Epithelial cell of proximal tubule (primary cell): ENCODE measurements around the gene NONO. TPM values are rescaled to one million over a fixed set of nuclear protein-coding genes. Genes with fewer than 3 reads are reported as not detected.

Experiments
- DNase-seq: peaks from one replicate; pipeline ENCODE4 v3.0.0-alpha.2; 2011; ENCODE audit warnings: low read depth
- H3K4me3 ChIP-seq: 2 replicates; pipeline ENCODE4 v1.5.1; 2011; ENCODE audit warnings: low read depth, mild to moderate bottlenecking, low read length
- total RNA-seq: library from RNA; depleted of rRNA; stranded (reverse); fragments of >200 nt; gene quantifications from 2 replicates; pipeline ENCODE4 v1.2.3, GENCODE V29; 2015
- TF ChIP-seq, protein P1 (sequence below): conservative IDR thresholded peaks from 2 replicates; pipeline ENCODE4 v1.5.1; 2012; ENCODE audit warnings: low read depth, mild to moderate bottlenecking, low read length

The NONO gene
- total RNA-seq, 1 donor from 2014 or later, result 435 TPM

DNA sequence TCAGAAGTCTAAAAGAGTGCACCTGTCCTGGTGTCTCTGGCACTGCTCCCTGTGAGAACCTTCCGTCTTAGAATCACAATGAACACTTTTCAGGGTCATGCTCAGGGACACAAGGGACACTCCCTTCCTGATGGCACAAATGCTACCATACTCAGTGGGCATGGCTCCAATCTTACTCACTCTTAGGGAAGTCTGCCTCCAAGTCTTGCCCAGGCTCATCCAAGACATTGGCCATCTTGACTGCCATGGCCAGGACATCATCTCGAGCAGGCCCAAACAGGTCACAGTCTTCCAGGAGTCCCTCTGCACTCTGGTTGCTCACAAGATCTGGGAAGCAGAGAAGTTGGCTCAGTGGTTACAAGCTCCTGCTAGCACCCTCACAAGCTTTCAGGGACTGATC lies 38.3 kb upstream of the NONO start:
- TF ChIP-seq, protein P1, sequence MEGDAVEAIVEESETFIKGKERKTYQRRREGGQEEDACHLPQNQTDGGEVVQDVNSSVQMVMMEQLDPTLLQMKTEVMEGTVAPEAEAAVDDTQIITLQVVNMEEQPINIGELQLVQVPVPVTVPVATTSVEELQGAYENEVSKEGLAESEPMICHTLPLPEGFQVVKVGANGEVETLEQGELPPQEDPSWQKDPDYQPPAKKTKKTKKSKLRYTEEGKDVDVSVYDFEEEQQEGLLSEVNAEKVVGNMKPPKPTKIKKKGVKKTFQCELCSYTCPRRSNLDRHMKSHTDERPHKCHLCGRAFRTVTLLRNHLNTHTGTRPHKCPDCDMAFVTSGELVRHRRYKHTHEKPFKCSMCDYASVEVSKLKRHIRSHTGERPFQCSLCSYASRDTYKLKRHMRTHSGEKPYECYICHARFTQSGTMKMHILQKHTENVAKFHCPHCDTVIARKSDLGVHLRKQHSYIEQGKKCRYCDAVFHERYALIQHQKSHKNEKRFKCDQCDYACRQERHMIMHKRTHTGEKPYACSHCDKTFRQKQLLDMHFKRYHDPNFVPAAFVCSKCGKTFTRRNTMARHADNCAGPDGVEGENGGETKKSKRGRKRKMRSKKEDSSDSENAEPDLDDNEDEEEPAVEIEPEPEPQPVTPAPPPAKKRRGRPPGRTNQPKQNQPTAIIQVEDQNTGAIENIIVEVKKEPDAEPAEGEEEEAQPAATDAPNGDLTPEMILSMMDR, result no peak
- DNase-seq, result no peak
- no peak overlapping the region for H3K4me3 ChIP-seq

DNA sequence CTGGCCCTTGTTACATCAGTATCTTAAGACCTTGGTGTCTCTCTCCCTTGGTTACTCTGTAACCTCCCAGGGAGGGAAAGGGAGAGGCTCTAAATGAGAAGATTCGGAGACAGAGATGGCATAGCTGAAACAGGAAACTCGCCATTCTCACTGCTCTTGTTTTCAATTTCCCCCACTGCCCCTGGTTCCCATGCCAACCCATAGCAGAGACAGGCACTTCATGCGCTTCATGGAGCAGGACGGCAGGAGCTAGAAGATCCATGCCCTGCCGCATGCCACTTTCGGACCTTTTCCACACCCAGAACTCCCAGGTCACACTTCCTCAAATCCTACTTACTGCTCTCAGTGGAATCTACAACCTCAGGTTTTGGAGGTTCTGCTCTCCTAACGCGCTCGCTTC lies 32.6 kb upstream of the NONO start:
- H3K4me3 ChIP-seq, result no peak overlapping the region
- TF ChIP-seq, protein P1, result no peak
- DNase-seq, result no peak

DNA sequence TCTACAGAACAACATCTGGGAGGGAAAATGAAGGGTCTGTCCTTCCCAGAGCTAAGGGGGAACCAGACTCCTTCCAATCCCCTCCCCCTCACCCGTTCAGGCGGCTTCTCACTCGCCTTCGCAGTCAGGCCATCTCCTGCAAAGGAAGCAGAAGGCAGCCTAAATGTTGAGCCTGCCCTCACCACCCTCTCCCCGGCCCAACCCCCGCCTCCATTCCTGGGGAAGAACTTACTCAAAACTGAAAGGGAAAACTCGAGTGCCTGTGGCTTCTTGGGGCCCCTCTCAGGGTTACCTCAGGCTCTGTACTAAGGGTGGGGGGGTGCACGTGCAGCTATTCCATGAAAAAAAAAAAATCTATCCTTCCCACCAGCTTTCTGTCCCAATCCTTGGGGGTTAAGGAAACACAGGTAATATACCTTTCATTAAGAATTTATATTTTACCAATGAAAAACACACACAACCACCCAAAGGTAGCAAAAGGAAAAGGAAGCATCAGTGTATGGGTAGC lies 31.9 kb upstream of the NONO start:
- TF ChIP-seq, protein P1, result no peak
- no peak overlapping the region for H3K4me3 ChIP-seq
- no peak for DNase-seq

DNA sequence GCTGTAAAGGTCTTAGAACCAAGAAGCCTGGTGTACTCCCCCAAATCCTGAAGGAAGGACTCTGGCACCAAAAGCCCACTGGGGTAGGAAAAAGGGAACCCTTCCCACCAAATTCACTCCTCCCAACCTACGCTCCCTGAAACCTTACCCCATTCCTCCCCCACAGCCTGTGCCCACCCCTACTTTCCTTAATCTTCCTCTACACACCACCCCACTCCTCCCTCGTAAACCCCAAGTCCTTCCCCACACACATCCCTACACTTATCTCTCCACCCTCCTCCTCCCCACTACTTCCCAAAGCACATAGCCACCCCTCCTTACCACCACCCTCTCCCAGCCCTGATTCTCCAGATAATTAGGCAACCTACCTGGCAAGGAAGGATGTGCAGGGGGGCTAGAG lies 31.2 kb upstream of the NONO start:
- TF ChIP-seq, protein P1, result no peak
- DNase-seq, result no peak
- peak overlapping the region; percentile 87 for H3K4me3 ChIP-seq

DNA sequence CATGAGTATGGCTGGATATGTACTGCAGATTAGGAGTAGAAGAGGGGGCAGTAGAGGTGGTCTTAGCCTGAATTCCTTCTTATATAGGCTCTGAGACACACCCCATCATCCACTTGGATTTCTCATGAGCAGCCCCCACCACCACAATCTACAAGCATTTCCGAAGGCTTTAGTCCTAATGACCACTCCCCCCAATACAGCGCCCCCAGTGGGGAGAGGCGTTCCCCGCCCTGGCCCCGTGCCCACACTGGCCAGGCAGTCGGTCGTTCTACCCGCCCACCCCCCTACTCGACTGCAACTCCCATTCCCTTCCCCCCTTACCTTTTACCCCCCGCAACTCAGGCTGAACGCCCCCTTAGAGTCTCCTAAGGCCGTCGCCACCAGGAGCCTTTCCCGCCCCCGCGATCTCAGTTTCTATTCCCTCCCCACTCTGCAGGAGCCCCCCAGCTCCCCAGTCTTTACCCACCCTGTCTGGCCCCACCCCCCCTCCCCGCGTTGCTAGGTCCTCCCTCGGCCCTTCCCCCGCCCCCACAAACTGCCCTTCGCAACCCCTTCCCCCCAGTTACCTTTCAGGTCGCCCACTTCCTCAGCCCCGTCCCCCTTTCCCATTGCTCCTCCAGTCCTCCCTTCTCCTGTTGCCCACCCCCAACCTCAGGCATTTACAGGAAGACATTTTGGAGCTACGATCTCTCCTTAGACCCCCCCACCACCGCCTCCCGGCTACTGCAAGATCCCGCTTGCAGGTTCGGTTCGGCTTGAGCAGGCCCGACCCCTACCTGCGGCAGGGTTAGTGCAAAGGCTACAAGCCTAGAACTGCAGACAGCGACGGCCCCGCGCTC lies 30.0 kb upstream of the NONO start:
- TF ChIP-seq, protein P1, result peak; percentile 56
- H3K4me3 ChIP-seq, result peak overlapping the region; percentile 87
- DNase-seq, result no peak

DNA sequence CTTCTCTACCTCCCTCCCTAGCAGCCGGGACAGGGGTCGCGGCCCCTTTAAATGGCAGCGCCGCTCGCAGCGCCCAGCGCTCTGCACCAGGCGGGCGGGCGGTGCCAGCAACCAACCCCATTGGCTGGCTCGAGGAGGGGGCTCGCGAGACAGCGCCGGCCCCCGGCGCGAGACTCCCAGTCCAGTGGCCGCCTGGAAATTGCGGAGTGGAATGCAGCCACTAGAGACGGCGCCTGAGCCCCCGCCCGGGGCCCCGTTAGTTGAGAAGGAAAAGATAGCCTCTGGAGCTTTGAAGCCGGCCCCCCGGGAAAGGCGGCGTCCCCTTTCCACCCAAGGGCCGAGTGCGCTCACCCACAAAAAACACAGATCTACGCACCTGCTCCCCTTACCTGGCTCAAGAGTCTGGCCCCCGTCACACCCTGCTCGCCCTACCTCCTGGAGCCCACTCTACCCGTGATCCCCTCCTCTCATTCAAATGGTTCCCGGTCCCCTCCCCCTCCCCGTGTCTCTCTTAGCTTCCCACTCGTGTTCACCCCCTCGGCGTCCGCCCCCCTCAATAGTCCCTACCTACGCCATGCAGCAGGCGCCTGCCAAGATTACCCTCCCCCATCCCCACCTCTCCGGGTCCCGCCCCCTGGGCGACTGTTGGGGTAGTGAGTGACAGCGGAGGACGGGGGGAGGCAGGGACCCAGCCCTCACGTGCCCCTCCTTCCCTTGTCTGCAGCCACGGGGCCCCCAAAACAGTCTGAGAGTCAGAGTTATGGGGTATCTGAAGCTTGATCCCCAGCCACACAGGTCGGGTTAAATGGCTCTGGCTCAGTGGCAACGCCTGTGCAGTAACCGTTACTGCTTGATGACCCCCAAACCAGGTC lies 29.1 kb upstream of the NONO start, which contains the start of gene ZMYM3:
Gene ZMYM3 (minus strand): TSS at position 49 of the 872 bp plus-strand sequence. CDS start 885 bp downstream, outside the sequence.
- no peak for DNase-seq
- TF ChIP-seq, protein P1, result no peak
- H3K4me3 ChIP-seq, result peak within 1 kb of the TSS; percentile 87
